ENCODE data around the gene THEM5. TPM values are rescaled to one million over a fixed set of nuclear protein-coding genes. Genes with fewer than 3 reads are reported as not detected.

THEM5 gene
- total and polyA plus RNA-seq, 10 of the 15 experiments (the other 5 are each of a cell fraction or from before 2014, with no cell fraction given): 0.16 TPM; not detected in 9

- ChIA-PET POLR2A (interaction anchor here (0.7 kb wide), 1 partner anchor 56 kb away, joined by 3 read pairs; the partner anchor contains the start of gene THEM4), CTCF (interaction anchor here (0.8 to 1.6 kb wide), 3 partner anchors 13 to 29 kb away, joined by 3 read pairs; no protein-coding TSS in a partner anchor), SMC1A (ENCODE audit: uncharacterized antibody, unreplicated experiment) (interaction anchor here (1.4 kb wide), 1 partner anchor 13 kb away, joined by 3 read pairs; the partner anchor contains the start of gene C2CD4D), RAD21 (ENCODE audit: unreplicated experiment) (no interaction called here)
- Histone ChIP-seq H3K4me2 (ENCODE audit: control insufficient read depth, insufficient read depth) (no peak overlapping the region), H3K27me3 (replicated peaks in 1 of 2; ENCODE audit: control insufficient read depth in 2 of 2, insufficient read depth in 2 of 2, low read length in 1 of 2) (peaks cover 0 to 3% of the 10 kb centered on the region in 2 experiments; a peak in 1 of 4 replicates), H3K4me1 (ENCODE audit: control insufficient read depth, insufficient read depth, low read length) (no peaks in the 10 kb centered on the region), H3K79me2 (ENCODE audit: control insufficient read depth, insufficient read depth, low read length) (no peaks in the 10 kb centered on the region), H3K27ac (ENCODE audit: control insufficient read depth, insufficient read depth) (no peak overlapping the region), H2AFZ (ENCODE audit: control insufficient read depth, low read depth, low read length) (no peak overlapping the region), H3K9ac (ENCODE audit: control insufficient read depth, insufficient read depth, low read length) (no peak overlapping the region), H3K4me3 (no peak overlapping the region), H4K20me1 (ENCODE audit: control insufficient read depth, insufficient read depth) (no peaks in the 10 kb centered on the region), H3K36me3 (ENCODE audit: control insufficient read depth in 2 of 2, insufficient read depth in 2 of 2, low read length in 1 of 2) (no peaks in the 10 kb centered on the region), H3K9me3 (replicated peaks; ENCODE audit: control insufficient read depth, insufficient read depth, low read length) (no peaks in the 10 kb centered on the region)
- no peak for FAIRE-seq
- 44% methylated on average over 4 of the region's 4 CpGs for WGBS (ENCODE audit: insufficient coverage, insufficient replicate concordance, low lambda C conversion rate, missing lambda C conversion rate)
- TF ChIP-seq EZH2 (IDR thresholded peaks at IDR 0.05; ENCODE audit: borderline replicate concordance, control insufficient read depth, low read depth, low read length): no peak
- TF ChIP-seq DPF2 (IDR thresholded peaks at IDR 0.05): no peak
- TF ChIP-seq SREBF1 (IDR thresholded peaks at IDR 0.05; ENCODE audit: low read length): no peak
- no peak for TF ChIP-seq KAT2A (conservative IDR thresholded peaks at IDR 0.05; ENCODE audit: control insufficient read depth, low read depth, low read length)
- no peak for TF ChIP-seq PKNOX1 (IDR thresholded peaks at IDR 0.05)
- TF ChIP-seq STAT3 (IDR thresholded peaks at IDR 0.05; ENCODE audit: low read depth, low read length): no peak
- no peak for TF ChIP-seq ZNF687 (IDR thresholded peaks at IDR 0.05)
- no peak for TF ChIP-seq ATF3 (IDR thresholded peaks at IDR 0.05; ENCODE audit: borderline replicate concordance, extremely low read depth, low read depth, low read length)
- no peak for TF ChIP-seq TBL1XR1 (IDR thresholded peaks at IDR 0.05; ENCODE audit: low read depth, low read length)
- no peak for TF ChIP-seq MYB (IDR thresholded peaks at IDR 0.05; ENCODE audit: borderline replicate concordance, low read depth, low read length)
- TF ChIP-seq MTA3 (IDR thresholded peaks at IDR 0.05; ENCODE audit: borderline replicate concordance, low read length): no peak
- no peak for TF ChIP-seq E2F8 (IDR thresholded peaks at IDR 0.05; ENCODE audit: low read depth, partially characterized antibody)
- no peak for TF ChIP-seq SREBF2 (IDR thresholded peaks at IDR 0.05; ENCODE audit: low read length)
- TF ChIP-seq CREM (IDR thresholded peaks at IDR 0.05; ENCODE audit: low read depth): no peak
- no peak for TF ChIP-seq ZNF384 (IDR thresholded peaks at IDR 0.05; ENCODE audit: borderline replicate concordance, low read depth, low read length)
- TF ChIP-seq NR2F1 (conservative IDR thresholded peaks at IDR 0.05): no peak
- no peak for DNase-seq (ENCODE audit: low read depth, low spot score)
- intact Hi-C loops (cut with micrococcal nuclease; ENCODE audit: unreplicated experiment): loop anchor here (2.0 kb wide), 1 partner anchor 28 kb away; no protein-coding TSS in a partner anchor
- BruUV-seq (replicated peaks): no TSS peak
- in situ Hi-C loops (cut with MboI): no loop called here
- ATAC-seq: no peak
These were observed 779 bp downstream of the THEM5 start for GRCh38 chr1:151852733-151853132.

All from GM12878 (cell line).